ENCODE results near the gene EDRF1. TPM values are rescaled to one million over a fixed set of nuclear protein-coding genes. Genes with fewer than 3 reads are reported as not detected.

The EDRF1 gene
- total RNA-seq, 4 donors from 2014 or later: 10.9 to 56.4 (median 18.6) TPM

- no peak for DNase-seq (ENCODE audit: low spot score in 2 of 2)
- 42% methylated on average over 3 of the region's 3 CpGs for WGBS
- no peak overlapping the region for H3K4me3 ChIP-seq
- no peaks in the 10 kb centered on the region for H3K4me1 ChIP-seq
- no peaks in the 10 kb centered on the region for H3K36me3 ChIP-seq
- H3K9me3 ChIP-seq: no peaks in the 10 kb centered on the region
- H3K27ac ChIP-seq: no peak overlapping the region
- no peaks in the 10 kb centered on the region for H3K27me3 ChIP-seq
- TF ChIP-seq EP300 (IDR thresholded peaks at IDR 0.05): no peak
- no peak for TF ChIP-seq POLR2AphosphoS5 (IDR thresholded peaks at IDR 0.05)
- no peak for TF ChIP-seq CTCF (IDR thresholded peaks at IDR 0.05)
- TF ChIP-seq POLR2A (IDR thresholded peaks at IDR 0.05): no peak
These were observed 19.1 kb upstream of the EDRF1 start for GRCh38 chr10:125700355-125700911.

GRCh38 chr10:125707541-125708468 is 11.7 kb upstream of the EDRF1 start:
- Histone ChIP-seq H3K27ac (no peak overlapping the region), H3K4me1 (no peaks in the 10 kb centered on the region), H3K9me3 (no peaks in the 10 kb centered on the region), H3K4me3 (no peak overlapping the region), H3K27me3 (no peaks in the 10 kb centered on the region), H3K36me3 (peaks cover 5% of the 10 kb centered on the region)
- WGBS: 81% methylated on average over 6 of the region's 6 CpGs
- TF ChIP-seq POLR2A (IDR thresholded peaks at IDR 0.05) (no peak), CTCF (IDR thresholded peaks at IDR 0.05) (no peak), EP300 (IDR thresholded peaks at IDR 0.05) (no peak), POLR2AphosphoS5 (IDR thresholded peaks at IDR 0.05) (no peak)
- no peak for DNase-seq (ENCODE audit: low spot score in 2 of 2)

GRCh38 chr10:125708971-125709503 is 10.5 kb upstream of the EDRF1 start:
- Histone ChIP-seq H3K36me3 (peaks cover 5% of the 10 kb centered on the region), H3K27me3 (no peaks in the 10 kb centered on the region), H3K4me3 (no peak overlapping the region), H3K4me1 (no peaks in the 10 kb centered on the region), H3K27ac (no peak overlapping the region), H3K9me3 (no peaks in the 10 kb centered on the region)
- DNase-seq (ENCODE audit: low spot score in 2 of 2): no peak
- WGBS: 68% methylated on average over 5 of the region's 5 CpGs
- TF ChIP-seq CTCF (IDR thresholded peaks at IDR 0.05) (no peak), POLR2A (IDR thresholded peaks at IDR 0.05) (no peak), EP300 (IDR thresholded peaks at IDR 0.05) (no peak), POLR2AphosphoS5 (IDR thresholded peaks at IDR 0.05) (no peak)

DNA sequence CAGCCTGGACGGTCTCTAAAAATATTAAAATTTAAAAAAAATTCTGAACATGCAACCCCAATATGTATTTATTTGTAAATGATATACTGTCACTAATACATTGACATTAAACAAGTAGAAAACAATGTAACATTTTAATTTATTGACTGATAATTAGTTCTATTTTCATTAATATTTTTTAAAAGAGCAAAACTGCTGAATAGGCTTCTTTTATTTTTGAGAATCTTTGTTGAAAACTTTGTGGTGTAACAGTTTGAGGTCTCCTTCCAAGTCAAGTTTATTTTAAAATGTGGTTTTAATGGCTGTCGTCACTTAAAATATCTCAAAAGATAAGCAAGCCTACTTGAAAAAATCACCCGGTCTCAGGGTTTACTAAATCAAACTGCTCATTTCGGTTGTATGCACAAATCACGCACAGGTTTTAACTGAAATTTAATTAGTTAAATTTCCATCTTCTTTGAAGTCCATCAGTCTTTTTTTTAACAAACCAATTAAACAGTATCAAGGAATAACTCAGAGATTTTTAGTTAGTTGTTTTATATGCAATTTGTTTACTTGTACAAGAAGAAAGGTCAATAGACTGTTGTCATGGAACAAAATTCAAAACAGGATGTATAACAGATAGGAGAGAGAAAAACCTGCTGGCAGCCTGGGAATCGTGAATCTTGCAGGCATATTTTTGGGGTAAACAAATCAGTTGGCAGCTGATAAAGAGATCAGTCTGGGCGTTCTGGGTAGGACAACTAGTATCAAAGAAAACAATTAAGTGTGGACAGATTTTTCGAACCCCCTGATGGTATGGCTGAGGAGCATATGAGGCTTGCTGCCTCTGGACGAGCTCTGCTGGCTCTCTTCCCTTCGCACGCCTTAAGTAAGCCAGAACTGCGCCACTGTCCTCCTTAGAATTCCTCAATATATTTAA is 9.7 kb upstream of the EDRF1 start:
- no peak overlapping the region for H3K4me3 ChIP-seq
- 60% methylated on average over 12 of the region's 12 CpGs for WGBS
- no peak overlapping the region for H3K27ac ChIP-seq
- H3K36me3 ChIP-seq: peaks cover 5% of the 10 kb centered on the region
- H3K9me3 ChIP-seq: no peaks in the 10 kb centered on the region
- TF ChIP-seq EP300 (IDR thresholded peaks at IDR 0.05) (no peak), POLR2A (IDR thresholded peaks at IDR 0.05) (no peak), CTCF (IDR thresholded peaks at IDR 0.05) (no peak), POLR2AphosphoS5 (IDR thresholded peaks at IDR 0.05) (no peak)
- no peak for DNase-seq (ENCODE audit: low spot score in 2 of 2)
- no peaks in the 10 kb centered on the region for H3K27me3 ChIP-seq
- H3K4me1 ChIP-seq: no peaks in the 10 kb centered on the region

Measured in suprapubic skin (tissue), 4 donors.